ENCODE measurements around the gene KIAA1958. TPM values are rescaled to one million over a fixed set of nuclear protein-coding genes. Genes with fewer than 3 reads are reported as not detected.

The KIAA1958 gene
- polyA plus RNA-seq, 1 of the 3 experiments (the other 2 are of a cell fraction): 1.6 TPM

- no peak for TF ChIP-seq ZBTB33 (IDR thresholded peaks at IDR 0.05; ENCODE audit: borderline replicate concordance, low read depth)
- TF ChIP-seq USF2 (IDR thresholded peaks at IDR 0.05; ENCODE audit: borderline replicate concordance, low read depth, low read length): no peak
- TF ChIP-seq SMC3 (IDR thresholded peaks at IDR 0.05; ENCODE audit: low read depth, low read length): no peak
- TF ChIP-seq NRF1 (IDR thresholded peaks at IDR 0.05; ENCODE audit: low read depth, low read length): 0 out of 2 replicates have a peak, but pooled peaks have one; percentile 11
- TF ChIP-seq PBX3 (IDR thresholded peaks at IDR 0.05): peak; percentile 98
Observed at GRCh38 chr9:112717661-112718331, 231.2 kb downstream of the KIAA1958 start, which contains the start of gene INIP (continued).

Other genes with a start within 250 kb of the KIAA1958 start
- 6.1 and 7.5 TPM in 2 replicates for gene PTBP3, start 153.2 kb upstream of the KIAA1958 start, polyA plus RNA-seq (2012; rRNA removed)
- gene HSDL2, start 106.7 kb upstream of the KIAA1958 start, polyA plus RNA-seq (2012; rRNA removed): 14.4 and 22.9 TPM in 2 replicates
- 7.9 and 10.2 TPM in 2 replicates for gene INIP, start 231.3 kb downstream of the KIAA1958 start, polyA plus RNA-seq (2012; rRNA removed)